Measurements from ENCODE around the gene PGBD1.

Gene PGBD1

DNA sequence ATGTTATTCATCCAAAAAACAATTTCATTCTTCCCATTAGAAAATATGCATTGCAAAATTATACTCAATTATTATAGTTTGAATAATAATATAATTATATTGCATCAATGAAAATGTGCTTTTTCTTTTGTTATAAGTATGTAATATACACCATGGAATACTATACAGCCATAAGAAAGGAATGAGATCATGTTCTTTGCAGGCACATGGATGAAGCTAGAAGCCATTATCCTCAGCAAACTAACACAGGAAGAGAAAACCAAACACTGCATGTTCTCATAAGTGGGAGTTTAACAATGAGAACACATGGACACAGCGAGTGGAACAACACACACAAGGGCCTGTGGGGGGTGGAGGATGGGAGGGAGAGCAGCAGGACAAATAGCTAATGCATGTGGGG is 24.3 kb upstream of the PGBD1 start:
- H3K79me1 ChIP-seq (ENCODE audit: low read length): no peaks in the 10 kb centered on the region
- WGBS (ENCODE audit: extremely low coverage, insufficient coverage, insufficient read length): no CpG with 5 or more reads among the region's 1 CpG

DNA sequence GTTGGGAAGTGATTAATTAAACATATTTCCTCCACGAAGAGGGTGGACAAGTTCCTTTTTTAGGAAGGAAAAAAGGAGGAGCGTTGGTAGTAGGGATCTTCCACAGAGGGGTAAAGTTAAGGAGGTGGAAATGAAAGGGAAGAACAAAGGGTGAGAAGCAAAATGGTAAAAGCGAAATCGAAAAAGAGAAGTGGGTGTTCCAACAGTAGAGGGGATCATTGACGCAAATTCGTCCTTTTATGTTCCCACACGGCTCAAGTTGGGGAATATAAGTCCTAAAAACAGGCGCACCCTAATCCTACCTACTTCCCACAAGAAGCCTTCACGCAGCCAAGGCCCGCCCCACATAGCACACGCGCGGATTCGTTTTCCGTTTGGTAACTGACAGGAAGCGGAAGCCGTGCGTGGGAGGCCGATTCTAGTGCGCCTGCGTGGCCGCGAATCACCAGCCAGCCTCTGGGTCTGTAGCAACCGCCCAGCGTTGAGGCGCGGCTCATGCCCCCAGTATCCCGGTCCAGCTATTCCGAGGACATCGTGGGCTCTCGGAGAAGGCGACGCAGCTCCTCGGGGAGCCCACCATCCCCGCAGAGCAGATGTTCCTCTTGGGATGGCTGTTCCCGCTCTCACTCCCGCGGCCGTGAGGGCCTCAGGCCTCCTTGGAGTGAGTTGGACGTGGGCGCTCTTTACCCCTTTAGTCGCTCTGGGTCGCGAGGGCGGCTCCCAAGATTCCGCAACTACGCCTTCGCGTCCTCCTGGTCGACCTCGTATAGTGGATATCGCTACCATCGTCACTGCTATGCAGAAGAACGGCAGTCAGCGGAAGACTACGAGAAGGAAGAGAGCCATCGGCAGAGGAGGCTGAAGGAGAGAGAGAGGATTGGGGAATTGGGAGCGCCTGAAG is 22.2 kb upstream of the PGBD1 start, which contains the start of gene NKAPL:
Gene NKAPL (plus strand): TSS at position 421 of the 901 bp plus-strand sequence. CDS start 75 bp downstream, at position 496.
- H3K27ac ChIP-seq (ENCODE audit: low read depth, low read length): no peak within 1 kb of the TSS
- H4K8ac ChIP-seq (ENCODE audit: low read depth, low read length): no peak within 1 kb of the TSS
- H3K18ac ChIP-seq (ENCODE audit: low read length): no peak within 1 kb of the TSS
- H2AFZ ChIP-seq (ENCODE audit: insufficient read depth, low read length, poor library complexity): no peak within 1 kb of the TSS
- no peaks in the 10 kb centered on the region for H3K79me2 ChIP-seq (ENCODE audit: control insufficient read depth, insufficient read depth, low read length, poor library complexity)
- no peak within 1 kb of the TSS for H3K9ac ChIP-seq (ENCODE audit: low read length)
- H3K14ac ChIP-seq (ENCODE audit: low read length): no peak within 1 kb of the TSS
- H3K4ac ChIP-seq (ENCODE audit: low read depth, low read length): no peak within 1 kb of the TSS
- DNase-seq: peak in 1 of 2 donors; percentile 27
- H2BK12ac ChIP-seq (ENCODE audit: low read length): no peak within 1 kb of the TSS
- no peaks in the 10 kb centered on the region for H3K27me3 ChIP-seq (ENCODE audit: insufficient read depth, low read length)
- WGBS (ENCODE audit: extremely low coverage, insufficient coverage, insufficient read length): 100% methylated on average over 2 of the region's 58 CpGs
- H4K12ac ChIP-seq (ENCODE audit: low read depth, low read length): no peak within 1 kb of the TSS
- H2BK120ac ChIP-seq (ENCODE audit: insufficient read depth, low read length, poor library complexity): no peak within 1 kb of the TSS
- no peaks in the 10 kb centered on the region for H3K79me1 ChIP-seq (ENCODE audit: low read length)
- no peaks in the 10 kb centered on the region for H3K9me3 ChIP-seq (ENCODE audit: insufficient read depth, low read depth, low read length)
- no peak within 1 kb of the TSS for H4K91ac ChIP-seq (ENCODE audit: low read depth, low read length)
- H2BK5ac ChIP-seq (ENCODE audit: low read depth, low read length, poor library complexity): no peak within 1 kb of the TSS
- H3K23ac ChIP-seq (ENCODE audit: low read length): no peak within 1 kb of the TSS
- H3K4me3 ChIP-seq (ENCODE audit: low read depth, low read length): no peak within 1 kb of the TSS
- H2AK5ac ChIP-seq (ENCODE audit: low read length): no peak within 1 kb of the TSS
- no peaks in the 10 kb centered on the region for H3K36me3 ChIP-seq (ENCODE audit: control insufficient read depth in 1 of 2, insufficient read depth in 2 of 2, low read length in 2 of 2)
- H3K4me2 ChIP-seq (ENCODE audit: low read length): no peak within 1 kb of the TSS
- no peaks in the 10 kb centered on the region for H3K4me1 ChIP-seq (ENCODE audit: control insufficient read depth in 1 of 2, insufficient read depth in 2 of 2, low read length in 2 of 2)

More for the DNA sequence above, 24.3 kb upstream of the PGBD1 start:
- no peak overlapping the region for H3K27ac ChIP-seq (ENCODE audit: low read depth, low read length)
- H3K14ac ChIP-seq (ENCODE audit: low read length): no peak overlapping the region
- no peak for DNase-seq
- H3K9me3 ChIP-seq (ENCODE audit: insufficient read depth, low read depth, low read length): peaks cover 3% of the 10 kb centered on the region
- H3K4me2 ChIP-seq (ENCODE audit: low read length): no peak overlapping the region
- no peak overlapping the region for H4K91ac ChIP-seq (ENCODE audit: low read depth, low read length)
- no peaks in the 10 kb centered on the region for H3K79me2 ChIP-seq (ENCODE audit: control insufficient read depth, insufficient read depth, low read length, poor library complexity)
- H3K4ac ChIP-seq (ENCODE audit: low read depth, low read length): no peak overlapping the region
- H2BK120ac ChIP-seq (ENCODE audit: insufficient read depth, low read length, poor library complexity): no peak overlapping the region
- no peak overlapping the region for H2AK5ac ChIP-seq (ENCODE audit: low read length)
- no peak overlapping the region for H2BK12ac ChIP-seq (ENCODE audit: low read length)
- no peaks in the 10 kb centered on the region for H3K27me3 ChIP-seq (ENCODE audit: insufficient read depth, low read length)
- H3K4me1 ChIP-seq (ENCODE audit: control insufficient read depth in 1 of 2, insufficient read depth in 2 of 2, low read length in 2 of 2): peaks cover 4 to 5% of the 10 kb centered on the region in 2 experiments
- no peak overlapping the region for H2AFZ ChIP-seq (ENCODE audit: insufficient read depth, low read length, poor library complexity)
- H4K8ac ChIP-seq (ENCODE audit: low read depth, low read length): no peak overlapping the region
- H3K9ac ChIP-seq (ENCODE audit: low read length): no peak overlapping the region
- no peak overlapping the region for H3K18ac ChIP-seq (ENCODE audit: low read length)
- no peaks in the 10 kb centered on the region for H3K36me3 ChIP-seq (ENCODE audit: control insufficient read depth in 1 of 2, insufficient read depth in 2 of 2, low read length in 2 of 2)
- H3K4me3 ChIP-seq (ENCODE audit: low read depth, low read length): no peak overlapping the region
- no peak overlapping the region for H2BK5ac ChIP-seq (ENCODE audit: low read depth, low read length, poor library complexity)
- H3K23ac ChIP-seq (ENCODE audit: low read length): no peak overlapping the region
- no peak overlapping the region for H4K12ac ChIP-seq (ENCODE audit: low read depth, low read length)

DNA sequence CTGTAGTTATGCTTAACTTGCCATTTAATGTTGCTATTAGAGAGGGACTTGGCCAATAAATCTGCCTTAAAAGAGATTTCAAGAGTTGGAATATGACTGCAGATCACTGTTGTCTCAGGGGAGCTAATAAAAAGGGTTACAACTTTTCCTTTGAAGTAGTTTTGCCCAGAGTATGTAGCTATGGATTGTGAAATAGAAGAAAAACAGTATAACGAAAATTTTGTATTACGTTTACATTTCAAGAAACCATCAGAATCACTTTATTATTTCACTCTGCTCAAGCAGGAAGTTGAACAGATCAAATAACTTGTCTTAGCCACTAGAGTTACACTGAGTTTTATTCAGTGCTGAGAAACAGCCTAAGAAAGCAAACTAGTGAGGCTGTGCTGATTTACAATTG is 17.4 kb upstream of the PGBD1 start:
- peaks cover 4% of the 10 kb centered on the region for H3K79me1 ChIP-seq (ENCODE audit: low read length)
- H2AK5ac ChIP-seq (ENCODE audit: low read length): no peak overlapping the region
- no peaks in the 10 kb centered on the region for H3K27me3 ChIP-seq (ENCODE audit: insufficient read depth, low read length)
- no peaks in the 10 kb centered on the region for H3K4me1 ChIP-seq (ENCODE audit: control insufficient read depth in 1 of 2, insufficient read depth in 2 of 2, low read length in 2 of 2)
- peaks cover 3% of the 10 kb centered on the region for H3K79me2 ChIP-seq (ENCODE audit: control insufficient read depth, insufficient read depth, low read length, poor library complexity)
- H2BK120ac ChIP-seq (ENCODE audit: insufficient read depth, low read length, poor library complexity): no peak overlapping the region
- no peak overlapping the region for H2BK12ac ChIP-seq (ENCODE audit: low read length)
- H3K14ac ChIP-seq (ENCODE audit: low read length): no peak overlapping the region
- no peak overlapping the region for H3K27ac ChIP-seq (ENCODE audit: low read depth, low read length)
- H4K91ac ChIP-seq (ENCODE audit: low read depth, low read length): no peak overlapping the region
- H3K23ac ChIP-seq (ENCODE audit: low read length): no peak overlapping the region
- no peak overlapping the region for H4K8ac ChIP-seq (ENCODE audit: low read depth, low read length)
- H3K9ac ChIP-seq (ENCODE audit: low read length): no peak overlapping the region
- H3K9me3 ChIP-seq (ENCODE audit: insufficient read depth, low read depth, low read length): no peaks in the 10 kb centered on the region
- no peak overlapping the region for H2AFZ ChIP-seq (ENCODE audit: insufficient read depth, low read length, poor library complexity)
- H4K12ac ChIP-seq (ENCODE audit: low read depth, low read length): no peak overlapping the region
- no peak overlapping the region for H3K4ac ChIP-seq (ENCODE audit: low read depth, low read length)
- no peak overlapping the region for H3K4me3 ChIP-seq (ENCODE audit: low read depth, low read length)
- no peak for DNase-seq
- H2BK5ac ChIP-seq (ENCODE audit: low read depth, low read length, poor library complexity): no peak overlapping the region
- H3K18ac ChIP-seq (ENCODE audit: low read length): no peak overlapping the region
- no peak overlapping the region for H3K4me2 ChIP-seq (ENCODE audit: low read length)
- no CpG with 5 or more reads among the region's 2 CpGs for WGBS (ENCODE audit: extremely low coverage, insufficient coverage, insufficient read length)
- no peaks in the 10 kb centered on the region for H3K36me3 ChIP-seq (ENCODE audit: control insufficient read depth in 1 of 2, insufficient read depth in 2 of 2, low read length in 2 of 2)

DNA sequence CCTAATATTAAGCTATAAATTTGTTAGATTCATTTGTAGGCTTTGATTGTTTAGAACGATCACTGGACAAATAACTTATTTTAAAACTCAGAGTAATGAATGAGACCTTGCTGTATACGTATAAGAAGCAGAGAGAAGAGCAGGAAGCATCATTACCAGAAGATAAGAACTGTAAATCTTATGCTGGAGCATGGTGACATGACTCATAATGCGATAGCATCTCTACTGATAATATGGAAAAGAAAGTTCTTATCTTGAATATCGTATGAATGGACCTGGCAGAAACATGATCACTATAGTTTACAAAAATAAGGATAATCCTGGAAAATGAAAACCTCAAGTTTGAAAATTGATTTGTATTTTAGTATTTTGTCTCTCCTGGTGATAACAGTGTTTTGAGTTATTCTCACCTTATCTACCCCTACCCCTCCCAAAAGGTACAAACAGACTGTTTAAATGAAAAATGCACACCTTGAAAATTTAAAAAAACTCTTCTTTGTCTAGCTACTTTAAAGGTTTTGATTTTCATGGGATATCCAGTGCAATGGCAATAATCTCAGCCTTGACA is 16.5 kb upstream of the PGBD1 start:
- peaks cover 3% of the 10 kb centered on the region for H3K79me2 ChIP-seq (ENCODE audit: control insufficient read depth, insufficient read depth, low read length, poor library complexity)
- no peak overlapping the region for H3K9ac ChIP-seq (ENCODE audit: low read length)
- H3K4me3 ChIP-seq (ENCODE audit: low read depth, low read length): no peak overlapping the region
- H4K91ac ChIP-seq (ENCODE audit: low read depth, low read length): no peak overlapping the region
- H3K27ac ChIP-seq (ENCODE audit: low read depth, low read length): no peak overlapping the region
- no peak overlapping the region for H3K18ac ChIP-seq (ENCODE audit: low read length)
- peak in 1 of 2 donors; percentile 82 for DNase-seq
- no peak overlapping the region for H3K4ac ChIP-seq (ENCODE audit: low read depth, low read length)
- H4K8ac ChIP-seq (ENCODE audit: low read depth, low read length): no peak overlapping the region
- no peak overlapping the region for H2BK120ac ChIP-seq (ENCODE audit: insufficient read depth, low read length, poor library complexity)
- no peak overlapping the region for H2BK12ac ChIP-seq (ENCODE audit: low read length)
- no peaks in the 10 kb centered on the region for H3K36me3 ChIP-seq (ENCODE audit: control insufficient read depth in 1 of 2, insufficient read depth in 2 of 2, low read length in 2 of 2)
- no peaks in the 10 kb centered on the region for H3K4me1 ChIP-seq (ENCODE audit: control insufficient read depth in 1 of 2, insufficient read depth in 2 of 2, low read length in 2 of 2)
- H2AFZ ChIP-seq (ENCODE audit: insufficient read depth, low read length, poor library complexity): no peak overlapping the region
- H2BK5ac ChIP-seq (ENCODE audit: low read depth, low read length, poor library complexity): no peak overlapping the region
- H2AK5ac ChIP-seq (ENCODE audit: low read length): no peak overlapping the region
- whole genome bisulfite sequencing (ENCODE audit: extremely low coverage, insufficient coverage, insufficient read length): no CpG with 5 or more reads among the region's 4 CpGs
- peaks cover 4% of the 10 kb centered on the region for H3K79me1 ChIP-seq (ENCODE audit: low read length)
- H3K14ac ChIP-seq (ENCODE audit: low read length): no peak overlapping the region
- no peaks in the 10 kb centered on the region for H3K9me3 ChIP-seq (ENCODE audit: insufficient read depth, low read depth, low read length)
- H3K4me2 ChIP-seq (ENCODE audit: low read length): no peak overlapping the region
- H3K23ac ChIP-seq (ENCODE audit: low read length): no peak overlapping the region
- H4K12ac ChIP-seq (ENCODE audit: low read depth, low read length): no peak overlapping the region
- no peaks in the 10 kb centered on the region for H3K27me3 ChIP-seq (ENCODE audit: insufficient read depth, low read length)
